CD4-positive, alpha-beta T cell treated with Interleukin-15 for 1 hour (primary cell): Measurements from ENCODE around the gene CEP89.

Experiments
- DNase-seq: peaks from one replicate; pipeline ENCODE4 v3.0.0-alpha.2; 2020

The CEP89 gene

GRCh38 chr19:32831611-32832010 is 140.1 kb downstream of the CEP89 start:
- no peak for DNase-seq

- DNase-seq = no peak
These were observed 141.3 kb downstream of the CEP89 start for GRCh38 chr19:32830231-32831014.

DNA sequence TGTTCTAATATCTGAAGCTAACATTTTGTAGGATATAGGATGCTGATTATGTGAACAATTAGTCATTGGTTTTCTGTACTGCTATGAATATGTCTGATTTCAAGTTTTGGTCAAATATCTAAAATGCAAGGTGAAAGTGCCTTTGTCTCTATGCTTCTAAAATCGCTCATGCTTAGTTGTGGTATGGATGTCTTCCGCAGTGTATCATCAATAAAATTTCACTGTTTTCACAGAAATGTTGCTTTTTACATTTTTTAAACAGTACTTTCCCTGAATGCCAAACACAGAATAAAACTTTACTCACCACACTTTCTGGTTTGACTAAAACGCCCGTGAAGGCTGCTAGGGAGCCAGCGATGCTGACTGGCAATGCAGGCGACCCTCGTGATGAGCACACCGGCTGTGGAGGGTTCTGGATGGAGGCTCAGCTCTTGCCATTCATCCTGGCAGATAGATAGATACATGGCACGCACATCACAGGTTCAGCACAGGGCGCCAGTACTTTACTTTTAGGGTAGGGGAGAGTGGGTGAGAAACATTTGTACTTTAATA is 142.3 kb downstream of the CEP89 start:
- DNase-seq = no peak

- no peak for DNase-seq
These were observed 143.0 kb downstream of the CEP89 start for GRCh38 chr19:32828643-32829344.

- no peak for DNase-seq
These were observed 143.6 kb downstream of the CEP89 start for GRCh38 chr19:32828139-32828538.
